HepG2 (cell line): ENCODE measurements around the gene EEF1AKMT1. TPM values are rescaled to one million over a fixed set of nuclear protein-coding genes. Genes with fewer than 3 reads are reported as not detected.

Source experiments
- ATAC-seq: fragments of 200-7000 bp; cut with Tn5 transposase; 3 replicates; pipeline ENCODE4 v1.9.1; 2020; ENCODE audit warnings: mild to moderate bottlenecking, moderate library complexity
- BruUV-seq: library from RNA; stranded (reverse); fragments of 400-500 nt; replicated peaks from 2 replicates; lab custom pipeline; 2021; lab: Mats Ljungman, UMichigan
- CTCF ChIA-PET: fragments of 300-600 bp; formaldehyde crosslinking; extraction: SDS; loops from one replicate; lab custom pipeline; 2021; ENCODE audit warnings: low total read pairs, inconsistent platforms, low intra/inter-chr PET ratio; lab: Yijun Ruan, JAX
- POLR2A ChIA-PET: fragments of 350-600 bp; sonication (Branson Sonifier 250); formaldehyde crosslinking; loops from one replicate; lab custom pipeline; 2020; ENCODE audit warnings: antibody characterized with exemption, inconsistent platforms; lab: Yijun Ruan, JAX
- DNase-seq: peaks from one replicate; pipeline ENCODE4 v3.0.0-alpha.2; 2015; ENCODE audit warnings: low spot score
- FAIRE-seq: peaks from 3 replicates; lab custom pipeline; 2011; peaks lifted over from hg19 to GRCh38; lab: Jason Lieb, UNC
- H2AFZ ChIP-seq: one replicate; pipeline ENCODE4 v1.6.1; 2011; ENCODE audit warnings: low read length, inconsistent platforms
- H3K27ac ChIP-seq: fragments of 300-600 bp; 3 replicates; pipeline ENCODE4 v1.8.0; 2011; ENCODE audit warnings: mixed run types, mild to moderate bottlenecking, mixed read lengths, low read length, inconsistent platforms; ENCODE audit not compliant: insufficient read depth; ENCODE audit errors: extremely low read length
- H3K27me3 ChIP-seq, 2 experiments: fragments of 200-600 bp in 1 of 2; 2 replicates in 1 of 2; 3 replicates in 1 of 2; pipeline versions ENCODE4 v1.6.0 to v1.8.0; 2011; ENCODE audit warnings: low read length in 2 of 2, mild to moderate bottlenecking in 2 of 2, moderate library complexity in 2 of 2, inconsistent platforms in 1 of 2; ENCODE audit not compliant: insufficient read depth in 2 of 2, control insufficient read depth in 1 of 2
- H3K36me3 ChIP-seq, 2 experiments: fragments of 200-600 bp in 1 of 2; replicated peaks in 1 of 2; 2 replicates in 1 of 2; 3 replicates in 1 of 2; pipeline versions ENCODE4 v1.5.1 to v1.8.0; 2011; ENCODE audit warnings: low read length in 2 of 2, inconsistent platforms in 1 of 2; ENCODE audit not compliant: insufficient read depth in 2 of 2, control insufficient read depth in 1 of 2
- H3K4me1 ChIP-seq: 2 replicates; pipeline ENCODE4 v1.5.1; 2012; ENCODE audit warnings: low read length, inconsistent platforms; ENCODE audit not compliant: insufficient read depth
- H3K4me2 ChIP-seq: 2 replicates; pipeline ENCODE4 v1.6.0; 2011; ENCODE audit warnings: low read depth, low read length, inconsistent platforms
- H3K4me3 ChIP-seq, 3 experiments: fragments of 200-600 bp in 1 of 3; sonication (generic), shearing (Covaris generic) in 1 of 3; replicated peaks in 1 of 3; 2 replicates each; pipeline ENCODE4 v1.5.1; 2011 to 2016; ENCODE audit warnings: low read length in 3 of 3, inconsistent platforms in 2 of 3, low read depth in 2 of 3, mild to moderate bottlenecking in 2 of 3, control low read depth in 1 of 3, mixed read lengths in 1 of 3; ENCODE audit not compliant: insufficient read depth in 1 of 3
- H3K79me2 ChIP-seq: one replicate; pipeline ENCODE4 v1.6.1; 2011; ENCODE audit warnings: low read length, inconsistent platforms; ENCODE audit not compliant: insufficient read depth
- H3K9ac ChIP-seq: 2 replicates; pipeline ENCODE4 v1.6.0; 2011; ENCODE audit warnings: mild to moderate bottlenecking, low read depth, low read length, inconsistent platforms; ENCODE audit not compliant: insufficient read depth
- H3K9me3 ChIP-seq: 2 replicates; pipeline ENCODE4 v1.5.1; 2012; ENCODE audit warnings: mild to moderate bottlenecking, low read length
- H4K20me1 ChIP-seq: 2 replicates; pipeline ENCODE4 v1.6.0; 2011; ENCODE audit warnings: inconsistent platforms, mild to moderate bottlenecking, low read length, moderate library complexity; ENCODE audit not compliant: insufficient read depth
- BRD4 ChIP-seq: sonication (generic); formaldehyde crosslinking; IDR thresholded peaks from 2 replicates; pipeline ENCODE4 v1.4.0; 2020; ENCODE audit warnings: missing genetic modification reagents
- CHD2 ChIP-seq: IDR thresholded peaks from 2 replicates; pipeline ENCODE4 v1.6.1; 2011; ENCODE audit warnings: low read depth, low read length, improper control_type of control experiment
- HDAC1 ChIP-seq: sonication (generic); formaldehyde crosslinking; IDR thresholded peaks from 2 replicates; pipeline ENCODE4 v1.5.1; 2020; ENCODE audit warnings: mild to moderate bottlenecking, missing genetic modification reagents
- HES4 ChIP-seq: sonication (generic); formaldehyde crosslinking; IDR thresholded peaks from 2 replicates; pipeline ENCODE4 v1.9.0; 2021; ENCODE audit warnings: mild to moderate bottlenecking, missing genetic modification reagents, borderline replicate concordance
- HNRNPUL1 ChIP-seq: fragments of 200-400 bp; formaldehyde crosslinking; IDR thresholded peaks from 2 replicates; pipeline ENCODE4 v1.6.1; 2017; ENCODE audit warnings: low read depth, mild to moderate bottlenecking, low read length, moderate library complexity
- KLF11 ChIP-seq: IDR thresholded peaks from 2 replicates; pipeline ENCODE4 v1.6.1; 2016; ENCODE audit warnings: missing compliant biosample characterization
- REPIN1 ChIP-seq: sonication (generic); formaldehyde crosslinking; IDR thresholded peaks from 2 replicates; pipeline ENCODE4 v1.8.0; 2022; ENCODE audit warnings: missing genetic modification reagents, low read depth, mild to moderate bottlenecking, borderline replicate concordance
- SALL1 ChIP-seq: sonication (generic); formaldehyde crosslinking; IDR thresholded peaks from 2 replicates; pipeline ENCODE4 v1.8.0; 2022; ENCODE audit warnings: mild to moderate bottlenecking, missing genetic modification reagents
- SRSF4 ChIP-seq: fragments of 200-400 bp; formaldehyde crosslinking; IDR thresholded peaks from one replicate; pipeline ENCODE4 v1.6.1; 2018; ENCODE audit warnings: mild to moderate bottlenecking, low read depth, low read length, moderate library complexity; ENCODE audit not compliant: poor library complexity, severe bottlenecking
- THAP11 ChIP-seq: IDR thresholded peaks from 2 replicates; pipeline ENCODE4 v1.6.1; 2016; ENCODE audit warnings: missing biosample characterization, missing genetic modification reagents
- UBTF ChIP-seq: sonication (generic); formaldehyde crosslinking; IDR thresholded peaks from 2 replicates; pipeline ENCODE4 v1.4.0; 2020; ENCODE audit warnings: mild to moderate bottlenecking, missing genetic modification reagents
- USF2 ChIP-seq, 2 experiments: sonication (generic) in 1 of 2; formaldehyde crosslinking in 1 of 2; IDR thresholded peaks; 2 replicates each; pipeline versions ENCODE4 v1.5.1 to v1.6.1; 2011 to 2020; ENCODE audit warnings: borderline replicate concordance in 1 of 2, low read depth in 1 of 2, low read length in 1 of 2, mild to moderate bottlenecking in 1 of 2, missing genetic modification reagents in 1 of 2, moderate library complexity in 1 of 2
- ZBTB33 ChIP-seq: sonication (generic); formaldehyde crosslinking; IDR thresholded peaks from 2 replicates; pipeline ENCODE4 v1.4.0; 2020; ENCODE audit warnings: missing genetic modification reagents
- ZFP36L2 ChIP-seq: sonication (generic); formaldehyde crosslinking; IDR thresholded peaks from 2 replicates; pipeline ENCODE4 v1.4.0; 2020; ENCODE audit warnings: missing genetic modification reagents
- ZNF20 ChIP-seq: sonication (generic); formaldehyde crosslinking; IDR thresholded peaks from 2 replicates; pipeline ENCODE4 v1.4.0; 2020; ENCODE audit warnings: mild to moderate bottlenecking, moderate library complexity, missing genetic modification reagents
- ZNF460 ChIP-seq: sonication (generic); formaldehyde crosslinking; IDR thresholded peaks from 2 replicates; pipeline ENCODE4 v1.5.1; 2020; ENCODE audit warnings: missing genetic modification reagents, mild to moderate bottlenecking, borderline replicate concordance
- ZNF510 ChIP-seq: sonication (generic); formaldehyde crosslinking; IDR thresholded peaks from 2 replicates; pipeline ENCODE4 v1.4.0; 2020; ENCODE audit warnings: low read depth, mild to moderate bottlenecking, missing genetic modification reagents
- WGBS: methylation state at CpG from one replicate; pipeline ENCODE4 v1.1.6; 2017; ENCODE audit warnings: low lambda C conversion rate; 5-methylcytosine and 5-hydroxymethylcytosine counted together
- in situ Hi-C: cut with HindIII; loops from 2 replicates; pipeline ENCODE4 v1.10.0; 2017; ENCODE audit warnings: low pct_unique_long_range_greater_than_20kb; ENCODE audit not compliant: extremely low pct_ligation_motif_present
- intact Hi-C: fragments of 100-400 bp; cut with micrococcal nuclease; formaldehyde crosslinking; loops from one replicate; pipeline ENCODE4 v1.10.0; 2022; ENCODE audit not compliant: unreplicated experiment
- polyA plus RNA-seq, 8 experiments: library from polyadenylated mRNA; depleted of rRNA in 3 of 8; stranded (reverse) in 7 of 8; unstranded in 1 of 8; fragments of >200 nt; fragmentation: Illumina TruSeq in 4 of 8; extraction: Trizol in 4 of 8; gene quantifications; 2 replicates each; pipeline versions ENCODE4 v1.2.1 to v1.2.3, GENCODE V29; 2011 to 2016; ENCODE audit warnings: low read depth in 4 of 8, missing spikeins in 1 of 8, mixed read lengths in 1 of 8; ENCODE audit not compliant: insufficient read depth in 1 of 8
- total RNA-seq, 5 experiments: library from RNA; depleted of rRNA; stranded (reverse); fragments of >200 nt; fragmentation: Illumina TruSeq; extraction: Trizol; gene quantifications; 2 replicates each; pipeline ENCODE4 v1.2.3, GENCODE V29; 2016; ENCODE audit warnings: low read depth in 1 of 5

The EEF1AKMT1 gene
- total and polyA plus RNA-seq, 2 of the 13 experiments (the other 11 are each of a cell fraction or from before 2014, with no cell fraction given), result 6.0 to 16.1 TPM

- TF ChIP-seq CHD2, result no peak
- TF ChIP-seq KLF11 (CRISPR knock-in tag), result no peak
- no peak for TF ChIP-seq ZBTB33 (CRISPR knock-in tag)
Measured at GRCh38 chr13:20714563-20715329, 59.0 kb downstream of the EEF1AKMT1 start (continued).

GRCh38 chr13:20714161-20714560 lies 59.6 kb downstream of the EEF1AKMT1 start:
- FAIRE-seq, result no peak
- TF ChIP-seq HDAC1 (CRISPR knock-in tag) (no peak), UBTF (no peak), HES4 (CRISPR knock-in tag) (no peak), ZNF510 (no peak), ZNF20 (CRISPR knock-in tag) (no peak), BRD4 (CRISPR knock-in tag) (no peak), SALL1 (no peak), HNRNPUL1 (no peak), SRSF4 (no peak), THAP11 (CRISPR knock-in tag) (no peak), ZNF460 (CRISPR knock-in tag) (no peak), ZFP36L2 (CRISPR knock-in tag) (no peak), USF2 (IDR thresholded peaks at IDR 0.05; ENCODE audit: low read depth, low read length) (no peak), USF2 (CRISPR knock-in tag; IDR thresholded peaks at IDR 0.05; ENCODE audit: borderline replicate concordance) (no peak), REPIN1 (CRISPR knock-in tag) (no peak)

More at GRCh38 chr13:20714161-20714560, 59.6 kb downstream of the EEF1AKMT1 start:
- DNase-seq, result no peak
- Histone ChIP-seq H3K9ac (no peak overlapping the region), H4K20me1 (no peaks in the 10 kb centered on the region), H2AFZ (no peak overlapping the region), H3K4me2 (peak overlapping the region; percentile 91), H3K9me3 (no peaks in the 10 kb centered on the region), H3K27me3 (no peaks in the 10 kb centered on the region; a peak in 1 of 5 replicates), H3K36me3 (no peaks in the 10 kb centered on the region), H3K4me1 (peaks cover 57% of the 10 kb centered on the region), H3K79me2 (no peaks in the 10 kb centered on the region), H3K27ac (no peak overlapping the region), H3K4me3 (no peak overlapping the region; a peak in 1 of 6 replicates)
- no TSS peak for BruUV-seq
- intact Hi-C loops (no loop called here), in situ Hi-C loops (no loop called here)
- ChIA-PET POLR2A (no interaction called here), CTCF (no interaction called here)
- WGBS, result 20% methylated on average over 8 of the region's 8 CpGs
- ATAC-seq, result peak; percentile 19; the same call in 2 of the 3 replicates
